Thymus (tissue), 14 donors: Measurements from ENCODE around the gene CNNM3. TPM values are rescaled to one million over a fixed set of nuclear protein-coding genes. Genes with fewer than 3 reads are reported as not detected.

Experiments
- DNase-seq, 9 donors: peaks; one replicate each; pipeline ENCODE4 v3.0.0-alpha.2; 2013; ENCODE audit warnings: low spot score in 9 of 9, low read depth in 6 of 9, missing footprints in 1 of 9
- H3K27ac ChIP-seq, 2 donors: one replicate each; pipeline ENCODE4 v1.5.1; 2013; ENCODE audit warnings: control low read depth in 1 of 2, low read depth in 1 of 2, low read length in 1 of 2, mild to moderate bottlenecking in 1 of 2, moderate library complexity in 1 of 2
- H3K27me3 ChIP-seq, 2 donors: one replicate each; pipeline ENCODE4 v1.5.1; 2013; ENCODE audit warnings: low read length in 1 of 2; ENCODE audit not compliant: control insufficient read depth in 2 of 2, insufficient read depth in 1 of 2
- H3K36me3 ChIP-seq, 2 donors: one replicate each; pipeline ENCODE4 v1.5.1; 2013; ENCODE audit warnings: low read length in 1 of 2, mild to moderate bottlenecking in 1 of 2, moderate library complexity in 1 of 2; ENCODE audit not compliant: control insufficient read depth in 2 of 2, insufficient read depth in 2 of 2
- H3K4me1 ChIP-seq, 2 donors: one replicate each; pipeline ENCODE4 v1.5.1; 2013; ENCODE audit warnings: low read length in 2 of 2; ENCODE audit not compliant: control insufficient read depth in 2 of 2, insufficient read depth in 2 of 2
- H3K4me3 ChIP-seq, 2 donors: one replicate each; pipeline ENCODE4 v1.5.1; 2013; ENCODE audit warnings: low read length in 2 of 2, control low read depth in 1 of 2, mild to moderate bottlenecking in 1 of 2
- H3K9me3 ChIP-seq, 2 donors: one replicate each; pipeline ENCODE4 v1.5.1; 2013; ENCODE audit warnings: low read length in 1 of 2, mild to moderate bottlenecking in 1 of 2; ENCODE audit not compliant: control insufficient read depth in 2 of 2, insufficient read depth in 1 of 2
- WGBS: extraction: QIAGEN DNeasy Blood & Tissue Kit; methylation state at CpG from one replicate; pipeline ENCODE4 v1.1.7; 2013; 5-methylcytosine and 5-hydroxymethylcytosine counted together
- long read RNA-seq, 10 donors: transcript quantifications; one replicate each; lab custom pipeline, GENCODE V29; 2026
- polyA plus RNA-seq: library from polyadenylated mRNA; stranded (reverse); fragments of 200-250 nt; gene quantifications from one replicate; pipeline ENCODE4 v1.2.3, GENCODE V29; 2013
- total RNA-seq: library from RNA; stranded (reverse); fragments of 120-200 nt; gene quantifications from one replicate; pipeline ENCODE4 v1.2.4, GENCODE V29; 2013
- donor health status: healthy.

The CNNM3 gene
- total RNA-seq (5.3 TPM), polyA plus RNA-seq (7.3 TPM)
- long read RNA-seq, donor 1 = 0 reads
- long read RNA-seq, donor 2, transcript CNNM3-201 (8 exons, 3,447 nt) = major isoform, 8 of 8 reads
- long read RNA-seq, donor 2, partial matches to known transcripts = 0 of 8 reads
- long read RNA-seq, donor 2, other reads (novel, unspliced or antisense) = 0 of 8 reads
- long read RNA-seq, donor 3, partial matches to known transcripts = 0 of 3 reads
- long read RNA-seq, donor 3, other reads (novel, unspliced or antisense) = 0 of 3 reads
- long read RNA-seq, donor 4, partial matches to known transcripts = 0 of 3 reads
- long read RNA-seq, donor 4, other reads (novel, unspliced or antisense) = 0 of 3 reads
- long read RNA-seq, donor 5, transcript CNNM3-201 (8 exons, 3,447 nt) = major isoform, 5 of 5 reads
- long read RNA-seq, donor 5, partial matches to known transcripts = 0 of 5 reads
- long read RNA-seq, donor 5, other reads (novel, unspliced or antisense) = 0 of 5 reads
- long read RNA-seq, donor 6, transcript CNNM3-201 (8 exons, 3,447 nt) = major isoform, 5 of 41 reads
- long read RNA-seq, donor 6, partial matches to known transcripts = 36 of 41 reads
- long read RNA-seq, donor 6, other reads (novel, unspliced or antisense) = 0 of 41 reads
- long read RNA-seq, donor 7, partial matches to known transcripts = 0 of 1 reads
- long read RNA-seq, donor 7, other reads (novel, unspliced or antisense) = 0 of 1 reads
- long read RNA-seq, donor 8, partial matches to known transcripts = 14 of 16 reads
- long read RNA-seq, donor 8, other reads (novel, unspliced or antisense) = 0 of 16 reads
- long read RNA-seq, donor 9, partial matches to known transcripts = 9 of 10 reads
- long read RNA-seq, donor 9, other reads (novel, unspliced or antisense) = 0 of 10 reads
- long read RNA-seq, donor 10, partial matches to known transcripts = 0 of 3 reads
- long read RNA-seq, donor 10, other reads (novel, unspliced or antisense) = 0 of 3 reads

- Histone ChIP-seq H3K9me3 (no peaks in the 10 kb centered on the region), H3K4me1 (peaks cover 27 to 60% of the 10 kb centered on the region in 2 donors), H3K4me3 (peak within 1 kb of the TSS; percentile 75 to 86), H3K27ac (peak within 1 kb of the TSS; percentile 68 to 97), H3K36me3 (peaks cover 0 to 16% of the 10 kb centered on the region in 2 donors), H3K27me3 (no peaks in the 10 kb centered on the region)
- peak; percentile 67 to 96 (median 87) for DNase-seq
- WGBS = under 1% methylated on average over 103 of the region's 103 CpGs
Observed at GRCh38 chr2:96816127-96816835, at the start of gene CNNM3. Gene CNNM3 (plus strand): TSS chr2:96816268. CDS start chr2:96816278, 10 bp downstream.

- DNase-seq = no peak
- WGBS = 98% methylated on average over 9 of the region's 9 CpGs
- no peak overlapping the region for H3K4me3 ChIP-seq
- H3K9me3 ChIP-seq = no peaks in the 10 kb centered on the region
- H3K27me3 ChIP-seq = no peaks in the 10 kb centered on the region
- no peaks in the 10 kb centered on the region for H3K36me3 ChIP-seq
- H3K27ac ChIP-seq = no peak overlapping the region
- peaks cover 18 to 23% of the 10 kb centered on the region in 2 donors for H3K4me1 ChIP-seq
Observed at GRCh38 chr2:96767135-96767871, 48.8 kb upstream of the CNNM3 start.

DNA sequence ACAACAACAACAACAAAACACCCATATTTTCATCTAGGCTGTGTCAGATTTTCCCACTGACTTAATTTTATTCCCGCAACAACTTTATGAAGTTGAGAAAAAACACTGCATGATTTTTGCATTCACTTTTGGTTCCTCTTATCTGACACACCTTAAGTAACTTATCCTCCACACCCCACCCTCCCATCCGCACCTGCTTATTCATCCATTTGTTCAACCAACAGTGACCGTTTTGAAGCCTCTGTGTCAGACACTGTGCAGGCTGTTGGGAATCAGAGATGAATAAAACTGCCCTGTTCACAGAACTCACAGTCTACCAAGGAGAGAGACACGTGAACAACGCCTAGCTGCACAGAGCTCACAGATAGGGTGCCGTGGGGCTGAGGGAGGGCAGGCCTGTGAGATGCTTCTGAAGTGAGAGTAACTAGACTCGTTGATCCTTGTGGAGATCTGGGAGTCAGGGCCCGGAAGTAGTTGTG, 47.9 kb upstream of the CNNM3 start:
- peaks cover 0 to 1% of the 10 kb centered on the region in 2 donors for H3K9me3 ChIP-seq
- 89% methylated on average over 8 of the region's 8 CpGs for WGBS
- peaks cover 11 to 17% of the 10 kb centered on the region in 2 donors for H3K4me1 ChIP-seq
- no peak overlapping the region for H3K27ac ChIP-seq
- H3K27me3 ChIP-seq = no peaks in the 10 kb centered on the region
- DNase-seq = peak in 1 of 9 donors; percentile 10
- no peaks in the 10 kb centered on the region for H3K36me3 ChIP-seq
- H3K4me3 ChIP-seq = no peak overlapping the region

DNA sequence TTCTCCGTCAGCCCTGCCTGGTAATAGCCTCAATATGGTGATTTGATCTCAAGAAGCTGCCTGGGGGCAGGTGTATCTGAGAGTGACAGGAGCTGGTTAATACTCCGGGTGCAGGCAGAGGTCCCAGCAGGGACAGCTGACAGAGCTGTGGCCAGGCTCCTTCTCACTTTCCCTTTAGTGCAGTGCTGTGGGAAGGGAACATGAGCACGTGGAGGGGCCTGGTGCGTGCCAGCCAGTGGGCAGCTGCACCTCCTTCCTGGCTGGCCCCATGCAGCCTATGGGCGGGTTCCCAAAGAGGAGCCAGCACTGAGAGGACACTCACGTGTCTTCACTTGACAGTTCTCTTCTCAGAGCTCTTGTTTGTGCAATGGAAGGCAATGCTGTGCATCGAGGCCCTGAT, 46.3 kb upstream of the CNNM3 start:
- 87% methylated on average over 7 of the region's 7 CpGs for WGBS
- DNase-seq = no peak
- H3K4me1 ChIP-seq = peaks cover 0 to 14% of the 10 kb centered on the region in 2 donors
- H3K36me3 ChIP-seq = no peaks in the 10 kb centered on the region
- H3K9me3 ChIP-seq = peaks cover 0 to 3% of the 10 kb centered on the region in 2 donors
- H3K27me3 ChIP-seq = no peaks in the 10 kb centered on the region
- no peak overlapping the region for H3K27ac ChIP-seq
- H3K4me3 ChIP-seq = no peak overlapping the region

- H3K4me3 ChIP-seq = no peak overlapping the region
- H3K9me3 ChIP-seq = peaks cover 0 to 3% of the 10 kb centered on the region in 2 donors
- no peak for DNase-seq
- H3K4me1 ChIP-seq = peaks cover 0 to 14% of the 10 kb centered on the region in 2 donors
- H3K36me3 ChIP-seq = no peaks in the 10 kb centered on the region
- H3K27me3 ChIP-seq = no peaks in the 10 kb centered on the region
- no peak overlapping the region for H3K27ac ChIP-seq
- 98% methylated on average over 25 of the region's 25 CpGs for WGBS
Observed at GRCh38 chr2:96770442-96771202, 45.4 kb upstream of the CNNM3 start.

- 97% methylated on average over 20 of the region's 20 CpGs for WGBS
- Histone ChIP-seq H3K4me1 (peaks cover 0 to 14% of the 10 kb centered on the region in 2 donors), H3K36me3 (no peaks in the 10 kb centered on the region), H3K27me3 (no peaks in the 10 kb centered on the region), H3K27ac (no peak overlapping the region), H3K4me3 (no peak overlapping the region), H3K9me3 (peaks cover 0 to 3% of the 10 kb centered on the region in 2 donors)
- no peak for DNase-seq
Observed at GRCh38 chr2:96771796-96772618, 44.1 kb upstream of the CNNM3 start.

DNA sequence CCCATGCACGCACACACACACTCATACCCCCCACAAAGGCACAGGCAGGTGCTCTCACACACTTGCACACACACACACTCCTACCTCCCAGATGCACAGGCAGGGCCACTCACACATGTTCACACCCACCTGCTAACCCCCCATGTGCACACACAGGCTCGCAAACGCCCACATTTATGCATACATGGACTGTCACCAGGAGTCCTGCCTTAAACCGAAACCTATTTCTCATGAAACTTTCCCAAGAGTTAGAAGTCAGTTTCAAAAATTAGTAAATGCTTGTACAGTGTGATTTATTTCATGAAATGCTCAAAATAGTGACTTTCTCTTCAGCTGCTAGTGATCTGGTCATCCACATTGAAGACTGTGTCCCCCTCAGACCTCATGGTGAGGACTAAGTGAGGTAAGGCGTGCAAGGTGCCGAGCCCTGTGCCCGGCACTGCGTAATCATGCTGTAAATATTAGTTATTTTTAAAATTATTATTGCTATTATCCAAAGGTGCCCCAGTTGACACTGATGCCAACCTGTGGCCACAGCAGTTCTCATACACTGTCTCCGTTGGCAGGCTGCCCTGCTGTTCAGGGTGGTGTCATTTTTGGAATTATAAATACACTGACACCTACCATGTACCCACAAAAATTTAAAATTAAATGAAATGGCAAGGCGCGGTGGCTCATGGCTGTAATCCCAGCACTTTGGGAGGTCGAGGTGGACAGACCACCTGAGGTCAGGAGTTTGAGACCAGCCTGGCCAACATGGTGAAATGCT, 43.0 kb upstream of the CNNM3 start:
- peaks cover 0 to 14% of the 10 kb centered on the region in 2 donors for H3K4me1 ChIP-seq
- 96% methylated on average over 12 of the region's 12 CpGs for WGBS
- DNase-seq = no peak
- H3K27me3 ChIP-seq = no peaks in the 10 kb centered on the region
- H3K36me3 ChIP-seq = no peaks in the 10 kb centered on the region
- H3K4me3 ChIP-seq = no peak overlapping the region
- H3K27ac ChIP-seq = no peak overlapping the region
- peaks cover 0 to 3% of the 10 kb centered on the region in 2 donors for H3K9me3 ChIP-seq
